ENCODE measurements around the gene ITGAE. TPM values are rescaled to one million over a fixed set of nuclear protein-coding genes. Genes with fewer than 3 reads are reported as not detected.
"Not testable (repeated sequence)": the region's sequence is repeated elsewhere in the genome, so short reads cannot be mapped to it uniquely, and the experiment has no call there.

ITGAE gene
- total RNA-seq, 1 experiment from 2014 or later, result 47.0 TPM

GRCh38 chr17:3734911-3735276 lies 66.1 kb downstream of the ITGAE start:
- DNase-seq (ENCODE audit: low read depth), result not testable (repeated sequence)

GRCh38 chr17:3732210-3732621 lies 68.8 kb downstream of the ITGAE start:
- DNase-seq (ENCODE audit: low read depth), result no peak

DNA sequence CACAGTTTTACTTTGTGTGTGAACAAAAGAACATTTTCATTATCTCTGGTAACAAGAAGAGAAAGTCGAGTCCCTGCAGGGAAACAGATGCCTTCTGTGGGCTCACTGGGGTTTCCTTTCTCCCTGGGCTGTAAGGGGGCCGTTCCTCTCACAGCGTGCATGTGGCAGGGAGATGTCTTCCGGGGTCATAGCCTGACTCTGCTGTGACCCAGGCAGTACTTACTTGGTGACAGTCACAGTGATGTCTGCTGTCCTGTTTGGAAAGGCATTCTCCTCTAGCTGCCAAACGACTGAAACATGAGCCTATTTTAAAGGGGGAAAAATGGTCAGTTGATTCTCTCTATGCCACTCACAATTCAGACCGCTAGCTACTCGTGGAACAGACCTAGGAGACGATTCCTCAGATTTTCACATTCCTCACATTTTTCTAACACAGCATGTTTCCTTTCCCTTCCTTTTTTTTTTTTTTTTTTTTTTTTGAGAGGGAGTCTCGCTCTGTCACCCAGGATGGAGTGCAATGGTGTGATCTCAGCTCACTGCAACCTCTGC lies 70.0 kb downstream of the ITGAE start:
- DNase-seq (ENCODE audit: low read depth), result no peak

GRCh38 chr17:3729881-3730280 lies 71.1 kb downstream of the ITGAE start:
- DNase-seq (ENCODE audit: low read depth), result no peak

DNA sequence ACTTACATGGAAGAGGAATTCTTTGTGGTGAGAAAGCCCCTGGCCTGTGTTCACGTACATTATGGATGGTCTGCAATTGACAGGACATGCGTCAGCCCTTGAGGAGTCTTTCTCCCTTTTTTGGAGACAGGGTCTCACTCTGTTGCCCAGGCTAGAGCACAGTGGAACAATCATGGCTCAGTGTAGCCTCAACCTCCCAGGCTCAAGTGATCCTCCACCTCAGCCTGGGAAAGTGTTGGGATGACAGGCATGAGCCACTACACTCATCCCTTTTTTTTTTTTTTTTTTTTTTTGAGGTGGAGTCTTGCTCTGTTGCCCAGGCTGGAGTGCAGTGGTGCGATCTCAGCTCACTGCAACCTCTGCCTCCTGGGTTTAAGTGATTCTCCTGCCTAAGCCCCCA lies 72.9 kb downstream of the ITGAE start:
- DNase-seq (ENCODE audit: low read depth), result not testable (repeated sequence)

DNA sequence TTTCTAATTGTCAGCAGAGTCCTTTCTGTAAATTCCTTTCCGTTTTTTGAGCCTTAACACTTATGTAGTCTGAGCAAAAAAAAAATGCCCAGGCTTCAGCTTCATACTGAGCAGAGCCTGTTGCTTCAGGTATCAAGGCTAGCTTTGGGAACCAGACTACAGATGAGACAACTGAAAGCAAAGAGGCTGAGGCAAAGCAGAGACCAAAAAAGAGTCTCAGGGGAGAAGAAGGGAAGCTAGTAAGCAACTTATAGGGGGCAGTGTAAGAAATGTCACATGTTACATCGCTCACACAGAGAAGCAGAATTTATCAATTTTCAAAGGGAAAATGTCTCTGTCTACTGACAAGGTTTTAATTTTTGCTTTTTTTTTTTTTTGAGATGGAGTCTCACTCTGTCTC lies 73.9 kb downstream of the ITGAE start:
- no peak for DNase-seq (ENCODE audit: low read depth)

DNA sequence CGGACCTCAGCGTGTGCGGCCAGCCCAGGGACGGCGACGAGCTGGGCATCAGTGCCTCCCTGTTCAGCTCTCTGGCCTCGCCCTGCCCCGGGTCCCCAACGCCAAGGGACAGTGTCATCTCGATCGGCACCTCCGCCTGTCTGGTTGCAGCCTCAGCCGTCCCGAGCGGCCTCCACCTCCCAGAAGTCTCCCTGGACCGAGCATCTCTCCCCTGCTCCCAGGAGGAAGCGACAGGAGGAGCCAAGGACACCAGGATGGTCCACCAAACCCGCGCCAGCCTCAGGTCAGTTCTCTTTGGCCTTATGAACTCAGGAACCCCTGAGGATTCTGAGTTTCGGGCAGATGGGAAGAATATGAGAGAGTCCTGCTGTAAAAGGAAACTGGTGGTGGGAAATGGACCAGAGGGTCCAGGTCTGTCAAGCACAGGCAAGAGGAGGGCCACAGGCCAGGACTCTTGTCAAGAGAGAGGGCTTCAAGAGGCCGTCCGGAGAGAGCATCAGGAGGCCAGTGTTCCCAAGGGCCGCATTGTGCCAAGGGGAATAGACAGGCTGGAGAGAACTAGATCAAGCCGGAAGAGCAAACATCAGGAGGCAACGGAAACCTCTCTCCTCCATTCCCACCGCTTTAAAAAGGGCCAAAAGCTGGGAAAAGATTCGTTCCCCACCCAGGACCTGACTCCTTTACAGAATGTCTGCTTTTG lies 76.5 kb downstream of the ITGAE start:
- DNase-seq (ENCODE audit: low read depth), result no peak

- DNase-seq (ENCODE audit: low read depth), result peak; percentile 98
Measured at GRCh38 chr17:3723556-3724377, 77.2 kb downstream of the ITGAE start, which contains the start of gene HASPIN. TSS of gene HASPIN (plus strand) at chr17:3723903. CDS start at chr17:3723936, 33 bp downstream.

GRCh38 chr17:3723188-3723555 lies 77.8 kb downstream of the ITGAE start:
- DNase-seq (ENCODE audit: low read depth), result no peak

- no peak for DNase-seq (ENCODE audit: low read depth)
Measured at GRCh38 chr17:3722716-3723115, 78.3 kb downstream of the ITGAE start.

DNA sequence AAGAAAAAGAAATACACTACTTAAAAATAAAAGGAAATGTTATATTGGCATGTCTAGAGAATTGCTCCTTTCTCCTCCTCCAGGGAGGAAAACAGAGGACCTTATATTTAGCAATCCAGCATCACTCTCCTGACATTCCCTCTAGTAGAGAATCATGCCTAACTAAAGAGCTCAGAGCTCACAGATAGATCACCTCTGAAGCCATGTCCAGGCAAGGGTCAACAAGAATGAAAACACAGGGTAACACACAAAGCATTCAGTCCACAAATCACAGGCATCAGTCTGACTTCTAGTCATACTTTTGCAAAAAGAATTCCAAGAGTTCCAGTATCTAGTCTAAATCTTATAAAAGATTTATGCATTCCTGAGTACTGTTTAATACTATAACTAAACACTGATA lies 81.7 kb downstream of the ITGAE start:
- no peak for DNase-seq (ENCODE audit: low read depth)

- DNase-seq (ENCODE audit: low read depth), result no peak
Measured at GRCh38 chr17:3718201-3718600, 82.8 kb downstream of the ITGAE start.

DNA sequence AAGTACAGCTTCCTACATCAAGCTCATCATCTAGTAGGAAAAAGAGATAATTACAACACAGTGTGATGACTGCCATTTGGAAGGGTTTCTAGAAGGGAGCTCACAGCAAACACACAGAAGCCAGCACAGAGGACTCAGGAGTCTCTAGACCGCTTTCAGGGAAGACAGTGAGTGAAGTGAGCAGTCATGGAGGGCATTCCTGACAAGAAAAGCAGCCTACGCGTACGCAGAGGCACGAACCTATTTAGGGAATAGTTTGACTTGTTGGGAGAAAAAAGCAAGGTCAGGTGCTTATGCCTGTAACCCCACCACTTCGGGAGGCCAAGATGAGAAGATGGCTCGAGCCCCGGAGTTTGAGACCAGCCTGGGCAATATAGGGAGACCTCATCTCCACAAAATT lies 85.7 kb downstream of the ITGAE start:
- no peak for DNase-seq (ENCODE audit: low read depth)

- no peak for DNase-seq (ENCODE audit: low read depth)
Measured at GRCh38 chr17:3712811-3713463, 88.1 kb downstream of the ITGAE start.

GRCh38 chr17:3710951-3711383 lies 90.0 kb downstream of the ITGAE start:
- DNase-seq (ENCODE audit: low read depth), result peak; percentile 74

DNA sequence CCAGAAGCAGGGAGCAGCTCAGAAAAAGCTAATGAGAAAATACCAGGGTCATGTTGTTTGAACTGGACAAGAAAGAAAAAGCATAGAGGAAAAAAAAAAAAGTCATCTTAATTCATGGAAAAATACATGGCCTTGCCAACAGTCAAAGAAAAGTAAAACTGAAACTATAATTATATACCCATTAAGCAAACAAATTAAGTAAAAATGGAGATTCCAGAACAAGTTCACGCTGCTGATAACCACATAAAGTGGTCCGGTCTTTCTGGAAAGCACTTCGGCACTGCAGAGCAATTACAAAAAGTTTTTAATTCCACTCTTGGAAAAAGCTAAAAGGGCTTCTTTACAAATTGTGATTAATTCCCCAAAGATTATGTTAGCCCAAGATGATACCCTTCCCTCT lies 92.6 kb downstream of the ITGAE start:
- no peak for DNase-seq (ENCODE audit: low read depth)

- not testable (repeated sequence) for DNase-seq (ENCODE audit: low read depth)
Measured at GRCh38 chr17:3705718-3705984, 95.3 kb downstream of the ITGAE start.

- DNase-seq (ENCODE audit: low read depth), result no peak
Measured at GRCh38 chr17:3704931-3705717, 95.9 kb downstream of the ITGAE start.

GRCh38 chr17:3702041-3702539 lies 98.9 kb downstream of the ITGAE start:
- not testable (repeated sequence) for DNase-seq (ENCODE audit: low read depth)

GRCh38 chr17:3699951-3700350 lies 101.0 kb downstream of the ITGAE start:
- DNase-seq (ENCODE audit: low read depth), result no peak

GRCh38 chr17:3698139-3698538 lies 102.8 kb downstream of the ITGAE start:
- no peak for DNase-seq (ENCODE audit: low read depth)

DNA sequence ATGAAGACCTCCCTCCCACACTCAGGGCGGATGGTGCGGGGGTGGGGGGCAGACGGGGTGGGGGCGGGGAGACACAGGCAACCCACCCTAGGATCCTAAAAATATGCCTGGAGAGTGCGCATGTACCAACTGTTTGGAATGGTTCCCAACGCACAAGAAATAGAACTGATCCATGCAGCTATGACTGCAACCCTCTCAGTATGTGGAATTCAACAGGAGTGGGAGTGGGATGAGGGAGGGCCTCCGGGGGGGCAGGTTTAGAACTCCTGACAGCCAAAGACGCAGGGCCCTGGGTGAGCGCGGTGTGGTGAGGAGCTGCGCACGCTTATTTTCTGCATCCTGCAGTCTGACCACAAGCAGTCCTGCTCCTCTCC lies 103.9 kb downstream of the ITGAE start:
- no peak for DNase-seq (ENCODE audit: low read depth)

Measured in Daoy (cell line).